HCT116 (cell line): Measurements from ENCODE around the gene PRICKLE2. TPM values are rescaled to one million over a fixed set of nuclear protein-coding genes. Genes with fewer than 3 reads are reported as not detected.

Experiments used
- ATAC-seq: fragments of 200-7000 bp; cut with Tn5 transposase; 2 replicates; pipeline ENCODE4 v1.9.1; 2020; ENCODE audit warnings: mild to moderate bottlenecking, moderate library complexity
- BruUV-seq: library from RNA; stranded (reverse); fragments of 400-500 nt; replicated peaks from 2 replicates; lab custom pipeline; 2021; lab: Mats Ljungman, UMichigan
- CTCF ChIA-PET: fragments of 300-600 bp; sonication (Branson Sonifier 250); formaldehyde crosslinking; loops from one replicate; lab custom pipeline; 2021; ENCODE audit warnings: antibody characterized with exemption; lab: Charles Lee
- POLR2A ChIA-PET: fragments of 300-600, 350-600 bp; sonication (Branson Sonifier 250); formaldehyde crosslinking; loops from one replicate; lab custom pipeline; 2021; ENCODE audit warnings: antibody characterized with exemption; lab: Charles Lee
- RAD21 ChIA-PET, 2 experiments: fragments of 300-600 bp; sonication (Branson Sonifier 250); formaldehyde crosslinking; loops; one replicate each; lab custom pipeline; 2023; ENCODE audit warnings: low total read pairs in 2 of 2; ENCODE audit not compliant: uncharacterized antibody in 2 of 2, unreplicated experiment in 2 of 2, low non-redundant PET in 1 of 2; lab: Charles Lee
- DNase-seq: peaks from one replicate; pipeline ENCODE4 v3.0.0-alpha.2; 2010; ENCODE audit warnings: low read depth, low spot score
- H2AFZ ChIP-seq: fragments of 200-600 bp; shearing (Covaris generic), sonication (generic); 2 replicates; pipeline ENCODE4 v1.6.1; 2017; ENCODE audit warnings: low read depth, mixed run types, mixed read lengths, antibody characterized with exemption, low read length; ENCODE audit not compliant: poor library complexity, severe bottlenecking
- H3K27ac ChIP-seq: 2 replicates; pipeline ENCODE4 v1.5.1; 2012; ENCODE audit warnings: low read depth, low read length
- H3K27me3 ChIP-seq: fragments of 200-600 bp; sonication (generic); 2 replicates; pipeline ENCODE4 v1.6.1; 2016; ENCODE audit warnings: mixed run types, low read length, mixed read lengths; ENCODE audit not compliant: insufficient read depth
- H3K36me3 ChIP-seq, 2 experiments: fragments of 200-500 bp in 1 of 2; fragments of 200-600 bp in 1 of 2; sonication (Bioruptor generic) in 1 of 2; sonication (generic) in 1 of 2; 2 replicates each; pipeline versions ENCODE4 v1.5.1 to v1.6.1; 2014 to 2016; ENCODE audit warnings: low read length in 2 of 2, inconsistent platforms in 1 of 2, mixed read lengths in 1 of 2, mixed run types in 1 of 2; ENCODE audit not compliant: insufficient read depth in 2 of 2, control insufficient read depth in 1 of 2
- H3K4me1 ChIP-seq, 2 experiments: fragments of 200-600 bp in 1 of 2; sonication (generic) in 1 of 2; 2 replicates each; pipeline versions ENCODE4 v1.5.1 to v1.6.1; 2012 to 2017; ENCODE audit warnings: low read length in 2 of 2, inconsistent platforms in 1 of 2, mild to moderate bottlenecking in 1 of 2, mixed read lengths in 1 of 2, mixed run types in 1 of 2, moderate library complexity in 1 of 2; ENCODE audit not compliant: insufficient read depth in 2 of 2, control insufficient read depth in 1 of 2
- H3K4me2 ChIP-seq: fragments of 200-600 bp; sonication (generic); 2 replicates; pipeline ENCODE4 v1.6.1; 2017; ENCODE audit warnings: mixed run types, low read length, mixed read lengths
- H3K4me3 ChIP-seq, 2 experiments: fragments of 200-600 bp in 1 of 2; sonication (generic) in 1 of 2; replicated peaks in 1 of 2; 2 replicates each; pipeline ENCODE4 v1.5.1; 2011 to 2016; ENCODE audit warnings: low read length in 2 of 2, control low read depth in 1 of 2, low read depth in 1 of 2, mild to moderate bottlenecking in 1 of 2, mixed read lengths in 1 of 2, mixed run types in 1 of 2
- H3K79me2 ChIP-seq: fragments of 200-600 bp; sonication (generic); 2 replicates; pipeline ENCODE4 v1.6.1; 2017; ENCODE audit warnings: mild to moderate bottlenecking, mixed run types, low read length, moderate library complexity, mixed read lengths; ENCODE audit not compliant: insufficient read depth
- H3K9ac ChIP-seq: fragments of 200-600 bp; sonication (generic); 2 replicates; pipeline ENCODE4 v1.6.1; 2016; ENCODE audit warnings: low read length, mixed read lengths
- H3K9me2 ChIP-seq: fragments of 200-600 bp; sonication (generic), shearing (Covaris generic); 2 replicates; pipeline ENCODE4 v1.6.1; 2017; ENCODE audit warnings: mixed run types, mild to moderate bottlenecking, moderate library complexity; ENCODE audit not compliant: insufficient read depth
- H3K9me3 ChIP-seq, 2 experiments: fragments of 200-500 bp in 1 of 2; fragments of 200-600 bp in 1 of 2; sonication (Bioruptor generic) in 1 of 2; sonication (generic) in 1 of 2; 2 replicates each; pipeline ENCODE4 v1.6.1; 2014 to 2017; ENCODE audit warnings: low read length in 2 of 2, mixed read lengths in 2 of 2, inconsistent platforms in 1 of 2, low read depth in 1 of 2, mild to moderate bottlenecking in 1 of 2, mixed run types in 1 of 2, moderate library complexity in 1 of 2; ENCODE audit not compliant: control insufficient read depth in 1 of 2, insufficient read depth in 1 of 2
- H4K20me1 ChIP-seq: fragments of 200-600 bp; sonication (generic), shearing (Covaris generic); 2 replicates; pipeline ENCODE4 v1.6.1; 2017; ENCODE audit warnings: mixed run types, mild to moderate bottlenecking, moderate library complexity; ENCODE audit not compliant: insufficient read depth
- CTCF ChIP-seq, 3 experiments: fragments of 200-600 bp in 1 of 3; sonication (generic) in 1 of 3; IDR thresholded peaks in 2 of 3; conservative IDR thresholded peaks in 1 of 3; 2 replicates each; pipeline ENCODE4 v1.5.1; 2012 to 2017; ENCODE audit warnings: low read depth in 2 of 3, low read length in 2 of 3, antibody characterized with exemption in 1 of 3, borderline replicate concordance in 1 of 3, control low read depth in 1 of 3, mild to moderate bottlenecking in 1 of 3, mixed read lengths in 1 of 3, mixed run types in 1 of 3, moderate library complexity in 1 of 3; ENCODE audit not compliant: insufficient read depth in 1 of 3
- EGR1 ChIP-seq: IDR thresholded peaks from 2 replicates; pipeline ENCODE4 v1.6.1; 2012; ENCODE audit warnings: low read depth
- JUND ChIP-seq: IDR thresholded peaks from 2 replicates; pipeline ENCODE4 v1.6.1; 2012
- MAX ChIP-seq: IDR thresholded peaks from 2 replicates; pipeline ENCODE4 v1.6.1; 2012
- POLR2A ChIP-seq: IDR thresholded peaks from 2 replicates; pipeline ENCODE4 v1.7.0; 2011; ENCODE audit warnings: borderline replicate concordance; ENCODE audit not compliant: insufficient read depth, insufficient read length; ENCODE audit errors: extremely low read depth
- POLR2AphosphoS5 ChIP-seq: IDR thresholded peaks from 2 replicates; pipeline ENCODE4 v1.6.1; 2011; ENCODE audit warnings: mild to moderate bottlenecking, low read depth, low read length, moderate library complexity
- SIN3A ChIP-seq: IDR thresholded peaks from 2 replicates; pipeline ENCODE4 v1.6.1; 2012; ENCODE audit warnings: low read depth
- SRF ChIP-seq: IDR thresholded peaks from 2 replicates; pipeline ENCODE4 v1.6.1; 2012; ENCODE audit warnings: low read depth
- TCF7L2 ChIP-seq: IDR thresholded peaks from 2 replicates; pipeline ENCODE4 v1.7.0; 2011; ENCODE audit warnings: borderline replicate concordance, inconsistent platforms; ENCODE audit not compliant: insufficient read depth, insufficient read length; ENCODE audit errors: extremely low read depth
- ZBTB33 ChIP-seq: IDR thresholded peaks from 2 replicates; pipeline ENCODE4 v1.6.1; 2011; ENCODE audit warnings: mild to moderate bottlenecking, low read length, moderate library complexity; ENCODE audit not compliant: insufficient replicate concordance; ENCODE audit errors: extremely low read depth
- ZNF274 ChIP-seq: fragments of 200-500 bp; sonication (Bioruptor generic); IDR thresholded peaks from 2 replicates; pipeline ENCODE4 v1.6.1; 2014; ENCODE audit warnings: mild to moderate bottlenecking, low read depth, low read length, inconsistent platforms
- intact Hi-C: fragments of 100-400 bp; cut with micrococcal nuclease; formaldehyde crosslinking; loops from 2 replicates; pipeline ENCODE4 v1.10.0; 2022
- total RNA-seq: library from RNA; stranded (reverse); gene quantifications from one replicate; pipeline ENCODE4 v1.2.1, GENCODE V29; 2021; ENCODE audit not compliant: unreplicated experiment

PRICKLE2 gene
- total RNA-seq, 1 experiment from 2014 or later, result 0.05 TPM

DNA sequence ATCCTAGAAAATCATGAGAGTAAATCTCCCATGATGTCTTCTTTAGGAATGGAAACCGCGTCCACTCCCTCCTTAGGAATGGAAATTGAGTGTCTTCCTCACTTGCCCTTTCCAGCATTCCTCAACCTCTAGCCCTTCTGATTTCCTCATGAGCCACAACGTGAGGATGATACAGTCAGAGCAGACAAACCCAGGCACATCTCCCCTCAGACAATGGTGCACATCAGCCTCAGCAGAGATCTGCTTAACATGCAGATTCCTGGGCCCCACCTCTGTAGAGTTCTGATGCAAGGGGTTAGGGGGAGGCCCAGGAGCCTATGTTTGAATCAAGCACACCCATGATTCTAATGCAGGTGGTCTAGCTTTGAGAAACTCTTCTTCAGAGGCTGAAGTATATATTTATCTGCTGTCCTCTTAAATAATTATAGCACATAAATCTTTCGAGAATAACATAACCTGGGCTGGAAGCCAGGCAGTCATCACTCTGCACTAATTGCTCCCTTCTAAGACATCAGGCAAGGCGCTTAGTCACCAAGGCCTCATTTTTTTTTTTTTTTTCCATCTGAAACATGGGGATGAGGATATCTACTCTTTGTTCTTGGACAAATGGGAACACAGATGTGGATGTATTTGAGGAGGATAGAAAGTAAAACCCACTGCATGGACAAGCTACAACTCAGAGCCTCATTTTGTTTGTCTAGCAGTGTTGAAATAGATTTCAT lies 81.7 kb downstream of the PRICKLE2 start:
- intact Hi-C loops, result no loop called here
- no peaks in the 10 kb centered on the region for H3K9me3 ChIP-seq
- no peaks in the 10 kb centered on the region for H3K36me3 ChIP-seq
- DNase-seq, result no peak
- ChIA-PET CTCF (no interaction called here), RAD21 (no interaction called here), POLR2A (no interaction called here)
- ATAC-seq, result no peak
- no peaks in the 10 kb centered on the region for H4K20me1 ChIP-seq
- H3K27ac ChIP-seq, result no peak overlapping the region
- H2AFZ ChIP-seq, result no peak overlapping the region
- H3K4me1 ChIP-seq, result no peaks in the 10 kb centered on the region
- H3K27me3 ChIP-seq, result peaks cover 11% of the 10 kb centered on the region; the same call in 1 of the 2 replicates
- no peak for TF ChIP-seq JUND
- TF ChIP-seq EGR1, result no peak
- TF ChIP-seq SIN3A, result no peak
- TF ChIP-seq SRF, result no peak
- no peak for TF ChIP-seq MAX
- TF ChIP-seq ZBTB33, result no peak
- TF ChIP-seq CTCF (IDR thresholded peaks at IDR 0.05 in 2 of 3, conservative IDR thresholded peaks at IDR 0.05 in 1 of 3; ENCODE audit: borderline replicate concordance in 1 of 3, insufficient read depth in 1 of 3, low read depth in 2 of 3, low read length in 2 of 3), result no peak
- no peak for TF ChIP-seq POLR2A
- no peak for TF ChIP-seq ZNF274
- no peak for TF ChIP-seq TCF7L2
- no peak for TF ChIP-seq POLR2AphosphoS5
- no peak overlapping the region for H3K4me2 ChIP-seq
- H3K9ac ChIP-seq, result no peak overlapping the region
- no peaks in the 10 kb centered on the region for H3K79me2 ChIP-seq
- no peaks in the 10 kb centered on the region for H3K9me2 ChIP-seq
- BruUV-seq, result no TSS peak
- no peak overlapping the region for H3K4me3 ChIP-seq
